RPMI8226 (cell line): ENCODE data around the gene TNNT2.

Experiments
- DNase-seq: peaks from one replicate; pipeline ENCODE4 v3.0.0-alpha.2; 2015

The TNNT2 gene

GRCh38 chr1:201354151-201354900, 23.2 kb downstream of the TNNT2 start:
- no peak for DNase-seq

GRCh38 chr1:201353186-201353940, 24.1 kb downstream of the TNNT2 start:
- DNase-seq: no peak

GRCh38 chr1:201351617-201352016, 25.9 kb downstream of the TNNT2 start:
- DNase-seq: no peak

GRCh38 chr1:201350884-201351283, 26.6 kb downstream of the TNNT2 start:
- no peak for DNase-seq

GRCh38 chr1:201350361-201350725, 27.1 kb downstream of the TNNT2 start:
- DNase-seq: no peak

- no peak for DNase-seq
Observed at GRCh38 chr1:201349092-201349491, 28.4 kb downstream of the TNNT2 start.

GRCh38 chr1:201348211-201348566, 29.3 kb downstream of the TNNT2 start:
- peak; percentile 75 for DNase-seq

- no peak for DNase-seq
Observed at GRCh38 chr1:201347498-201348210, 29.8 kb downstream of the TNNT2 start.

- no peak for DNase-seq
Observed at GRCh38 chr1:201346987-201347386, 30.5 kb downstream of the TNNT2 start.

- DNase-seq: peak; percentile 63
Observed at GRCh38 chr1:201346337-201346939, 31.0 kb downstream of the TNNT2 start.

GRCh38 chr1:201345081-201345355, 32.5 kb downstream of the TNNT2 start:
- no peak for DNase-seq

- DNase-seq: no peak
Observed at GRCh38 chr1:201344206-201345080, 33.0 kb downstream of the TNNT2 start.

- DNase-seq: no peak
Observed at GRCh38 chr1:201341377-201341776, 36.1 kb downstream of the TNNT2 start.

- DNase-seq: no peak
Observed at GRCh38 chr1:201336711-201337450, 40.6 kb downstream of the TNNT2 start.

GRCh38 chr1:201335901-201336300, 41.6 kb downstream of the TNNT2 start:
- no peak for DNase-seq

GRCh38 chr1:201335174-201335870, 42.2 kb downstream of the TNNT2 start:
- no peak for DNase-seq

- DNase-seq: no peak
Observed at GRCh38 chr1:201334325-201335173, 42.9 kb downstream of the TNNT2 start.

- DNase-seq: no peak
Observed at GRCh38 chr1:201332616-201333335, 44.7 kb downstream of the TNNT2 start.

- DNase-seq: no peak
Observed at GRCh38 chr1:201332021-201332420, 45.5 kb downstream of the TNNT2 start.

- no peak for DNase-seq
Observed at GRCh38 chr1:201331166-201331565, 46.3 kb downstream of the TNNT2 start.
